ENCODE data around the gene RABGAP1L.

- TF ChIP-seq CTCF (IDR thresholded peaks at IDR 0.05) (no peak), POLR2A (IDR thresholded peaks at IDR 0.05) (no peak)
These were observed 24.1 kb upstream of the RABGAP1L start for GRCh38 chr1:174135211-174135610.
